ENCODE data around the gene DNAJA4.

DNA sequence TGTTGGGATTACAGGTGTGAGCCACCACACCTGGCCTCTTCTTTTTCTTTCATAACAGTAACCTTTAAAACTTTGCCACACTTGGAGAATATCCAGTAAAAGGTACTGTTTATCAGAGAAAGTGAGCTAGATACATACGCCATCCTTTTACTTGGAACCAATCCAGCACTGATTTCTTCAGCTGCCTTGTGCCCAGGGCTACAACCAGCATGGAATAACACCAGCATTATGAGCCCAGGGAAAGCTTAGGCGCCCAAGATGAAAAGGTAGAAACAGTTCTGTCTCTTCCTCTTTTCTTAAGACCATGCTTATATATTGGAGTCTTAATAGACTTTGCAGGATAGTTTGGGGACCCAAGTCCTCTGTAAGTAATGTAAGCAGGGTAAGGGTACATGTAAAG, 26.7 kb downstream of the DNAJA4 start:
- TF ChIP-seq CTCF (IDR thresholded peaks at IDR 0.05) (no peak), POLR2A (IDR thresholded peaks at IDR 0.05) (no peak)
